Astrocyte (in vitro differentiated cells and primary cell): ENCODE measurements around the gene SOX9.

ENCODE experiments used
- EZH2 ChIP-seq: IDR thresholded peaks from 2 replicates; pipeline ENCODE4 v1.6.1; 2012; ENCODE audit warnings: mild to moderate bottlenecking, low read length, inconsistent platforms; ENCODE audit not compliant: insufficient read depth
- TF ChIP-seq, protein P1 (sequence below): IDR thresholded peaks from 2 replicates; pipeline ENCODE4 v1.5.1; 2011; ENCODE audit warnings: low read depth, mild to moderate bottlenecking, inconsistent platforms, low read length, moderate library complexity; ENCODE audit not compliant: insufficient read depth

GRCh38 chr17:72117535-72118334, 3.1 kb upstream of the SOX9 start:
- TF ChIP-seq, protein P1, sequence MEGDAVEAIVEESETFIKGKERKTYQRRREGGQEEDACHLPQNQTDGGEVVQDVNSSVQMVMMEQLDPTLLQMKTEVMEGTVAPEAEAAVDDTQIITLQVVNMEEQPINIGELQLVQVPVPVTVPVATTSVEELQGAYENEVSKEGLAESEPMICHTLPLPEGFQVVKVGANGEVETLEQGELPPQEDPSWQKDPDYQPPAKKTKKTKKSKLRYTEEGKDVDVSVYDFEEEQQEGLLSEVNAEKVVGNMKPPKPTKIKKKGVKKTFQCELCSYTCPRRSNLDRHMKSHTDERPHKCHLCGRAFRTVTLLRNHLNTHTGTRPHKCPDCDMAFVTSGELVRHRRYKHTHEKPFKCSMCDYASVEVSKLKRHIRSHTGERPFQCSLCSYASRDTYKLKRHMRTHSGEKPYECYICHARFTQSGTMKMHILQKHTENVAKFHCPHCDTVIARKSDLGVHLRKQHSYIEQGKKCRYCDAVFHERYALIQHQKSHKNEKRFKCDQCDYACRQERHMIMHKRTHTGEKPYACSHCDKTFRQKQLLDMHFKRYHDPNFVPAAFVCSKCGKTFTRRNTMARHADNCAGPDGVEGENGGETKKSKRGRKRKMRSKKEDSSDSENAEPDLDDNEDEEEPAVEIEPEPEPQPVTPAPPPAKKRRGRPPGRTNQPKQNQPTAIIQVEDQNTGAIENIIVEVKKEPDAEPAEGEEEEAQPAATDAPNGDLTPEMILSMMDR = no peak
- peak; percentile 68 for TF ChIP-seq EZH2
